ENCODE results near the gene SELENON.
"Not testable (repeated sequence)": the region's sequence is repeated elsewhere in the genome, so short reads cannot be mapped to it uniquely, and the experiment has no call there.

SELENON gene

DNA sequence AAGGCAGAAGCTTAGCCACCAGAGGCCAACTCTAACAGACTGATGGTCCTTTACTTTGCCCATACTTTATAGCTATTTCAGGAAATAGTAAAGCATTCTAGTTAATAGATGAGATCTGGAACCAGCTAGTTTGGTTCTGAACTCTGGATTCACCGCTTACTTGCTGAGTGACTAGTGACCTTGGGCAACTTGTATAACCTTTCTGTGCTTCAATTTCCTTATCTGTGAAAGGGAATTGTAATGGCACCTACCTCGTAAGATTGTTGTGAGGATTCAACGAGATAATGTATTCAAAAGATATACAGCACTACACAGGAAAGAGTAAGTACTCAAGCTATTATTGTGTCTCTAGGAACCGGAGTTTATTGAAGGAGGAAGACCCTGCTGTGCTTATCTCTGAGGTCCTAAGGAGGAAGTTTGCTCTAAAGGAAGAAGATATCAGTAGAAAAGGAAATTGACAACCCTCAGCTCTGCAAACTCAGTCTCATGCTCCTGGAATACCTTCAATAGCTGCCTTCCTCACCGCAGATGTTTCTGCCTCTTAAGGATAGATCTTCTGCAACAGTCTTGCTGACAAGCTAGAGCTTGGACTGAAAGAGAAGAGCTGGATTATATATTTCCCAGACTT is 31.7 kb downstream of the SELENON start:
- DNase-seq (ENCODE audit: low read depth) = no peak

DNA sequence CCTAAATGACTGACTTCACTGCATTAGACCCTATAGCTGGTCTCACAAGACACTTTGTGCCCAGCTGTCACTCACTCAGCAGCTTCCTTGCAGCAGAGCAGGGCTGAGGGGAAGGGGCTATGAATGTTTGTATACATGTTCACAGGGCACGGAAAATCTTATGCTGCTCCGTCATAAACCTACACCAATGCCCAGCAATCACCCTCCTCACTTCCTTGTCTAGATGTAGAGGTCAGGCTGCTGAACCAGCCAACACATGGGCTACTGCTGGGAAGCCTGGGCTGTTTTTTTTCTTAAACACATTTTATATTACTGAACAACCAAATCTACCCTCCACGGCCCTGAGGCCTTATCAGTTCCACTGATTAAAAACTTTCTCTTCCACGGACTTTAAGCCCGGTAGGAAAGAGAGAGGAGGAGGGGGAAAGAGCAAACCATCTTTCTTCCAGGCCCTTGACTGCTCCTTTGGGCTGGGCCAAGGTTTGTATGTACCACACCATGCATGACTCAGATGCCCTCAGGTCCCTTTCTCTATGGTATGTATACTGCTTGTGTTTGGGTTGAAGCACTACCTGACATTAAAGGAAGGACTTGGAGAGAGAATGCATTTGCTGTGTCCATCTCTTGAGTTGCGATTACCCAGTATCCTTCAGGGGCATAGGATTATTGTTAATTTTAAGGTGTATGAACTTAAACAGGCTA is 32.5 kb downstream of the SELENON start:
- no peak for DNase-seq (ENCODE audit: low read depth)

DNA sequence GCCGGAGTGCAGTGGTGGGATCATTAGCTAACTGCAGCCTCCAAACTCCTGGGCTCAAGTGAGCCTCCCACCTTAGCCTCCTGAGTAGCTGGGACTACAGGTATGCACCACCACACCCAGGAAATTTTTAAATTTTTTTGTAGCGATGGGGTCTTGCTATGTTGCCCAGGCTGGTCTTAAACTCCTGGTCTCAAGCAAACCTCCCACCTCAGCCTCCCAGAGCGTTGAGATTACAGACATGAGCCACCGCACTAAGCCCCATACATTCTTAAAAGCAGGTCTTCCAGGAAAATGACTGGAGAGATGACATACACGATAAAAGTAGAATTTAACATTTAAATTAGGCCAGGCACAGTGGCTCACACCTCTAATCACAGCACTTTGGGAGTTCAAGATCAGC is 33.2 kb downstream of the SELENON start:
- DNase-seq (ENCODE audit: low read depth) = no peak

DNA sequence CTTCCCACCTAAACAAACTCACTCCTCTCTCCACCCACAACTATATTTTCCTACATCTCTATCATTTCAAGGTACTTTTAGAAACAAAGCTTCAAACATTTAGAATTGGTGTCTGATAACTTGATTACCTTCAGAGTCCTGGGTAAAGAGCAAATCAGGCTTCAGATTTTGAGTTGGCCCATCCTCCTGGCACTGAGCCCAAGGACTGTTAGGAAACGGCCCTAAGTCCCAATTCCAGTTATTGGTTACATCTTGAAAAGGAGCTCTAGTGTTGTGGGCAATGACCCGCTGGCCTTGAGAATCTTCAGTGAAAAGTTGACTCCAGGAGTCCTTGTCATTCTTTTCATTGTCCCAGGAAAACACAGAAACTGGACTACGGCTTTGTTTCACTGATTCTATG is 34.9 kb downstream of the SELENON start:
- no peak for DNase-seq (ENCODE audit: low read depth)

DNA sequence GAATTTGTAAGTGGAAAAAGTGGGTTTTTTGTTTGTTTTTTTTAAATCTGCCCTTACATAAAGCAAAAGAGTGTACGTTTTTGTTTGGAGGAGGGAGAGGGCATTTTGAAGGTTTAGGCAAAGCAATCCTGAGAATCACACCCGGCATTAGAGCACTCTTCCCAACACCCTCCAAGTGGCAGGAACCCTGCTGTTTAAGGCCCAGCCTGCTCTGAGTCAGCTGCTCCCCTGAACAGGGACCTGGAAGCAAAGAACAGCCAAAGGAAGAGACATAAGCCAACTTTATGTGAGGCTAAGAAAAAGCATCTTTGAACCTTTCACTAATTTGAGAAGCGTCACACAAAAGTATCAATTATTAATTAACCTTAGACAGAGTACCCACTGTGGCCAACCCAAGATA is 36.7 kb downstream of the SELENON start:
- no peak for DNase-seq (ENCODE audit: low read depth)

DNA sequence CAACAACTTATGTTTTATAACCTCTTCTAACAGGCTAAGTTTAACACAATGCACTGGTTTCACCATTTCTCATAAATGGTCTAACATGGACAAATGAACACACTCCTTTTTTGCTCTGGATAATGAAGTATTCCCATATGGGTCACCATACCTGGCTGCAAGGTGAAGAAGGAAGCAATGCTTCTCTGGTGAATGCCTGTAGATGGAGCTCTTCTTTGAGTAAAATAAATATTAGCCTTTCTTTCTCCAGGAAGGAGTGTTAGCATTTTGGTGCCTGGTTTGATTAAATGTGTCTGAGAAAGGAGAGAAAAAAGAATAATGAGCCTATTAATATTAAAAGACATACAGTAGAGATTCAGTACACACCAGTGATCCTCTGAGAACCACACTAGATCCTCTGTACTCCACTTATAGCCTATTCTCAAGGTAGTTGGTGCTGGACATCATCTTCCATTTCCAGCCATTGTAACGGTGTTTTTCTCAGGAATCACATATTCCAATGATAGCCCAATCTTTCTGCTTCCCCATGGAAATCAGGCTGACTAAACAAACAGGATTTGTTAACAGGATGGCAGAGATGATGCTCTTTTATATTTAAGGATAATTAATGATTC is 37.4 kb downstream of the SELENON start:
- peak; percentile 24 for DNase-seq (ENCODE audit: low read depth)

DNA sequence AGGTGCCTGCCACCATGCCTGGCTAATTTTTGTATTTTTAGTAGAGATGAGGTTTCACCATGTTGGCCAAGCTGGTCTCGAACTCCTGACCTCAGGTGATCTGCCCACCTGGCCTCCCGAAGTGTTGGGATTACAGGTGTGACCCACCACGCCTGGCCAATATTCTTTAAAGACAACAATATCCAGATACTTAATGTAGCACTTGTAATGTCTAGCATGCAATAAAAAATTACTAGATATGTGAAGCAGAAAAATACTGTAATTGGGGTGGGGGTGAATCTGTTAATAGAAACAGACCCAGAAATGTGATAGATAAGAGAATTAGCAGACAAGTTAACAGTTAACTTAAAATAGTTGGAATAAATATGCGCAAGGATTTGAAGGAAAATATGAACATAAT is 39.8 kb downstream of the SELENON start:
- not testable (repeated sequence) for DNase-seq (ENCODE audit: low read depth)

DNA sequence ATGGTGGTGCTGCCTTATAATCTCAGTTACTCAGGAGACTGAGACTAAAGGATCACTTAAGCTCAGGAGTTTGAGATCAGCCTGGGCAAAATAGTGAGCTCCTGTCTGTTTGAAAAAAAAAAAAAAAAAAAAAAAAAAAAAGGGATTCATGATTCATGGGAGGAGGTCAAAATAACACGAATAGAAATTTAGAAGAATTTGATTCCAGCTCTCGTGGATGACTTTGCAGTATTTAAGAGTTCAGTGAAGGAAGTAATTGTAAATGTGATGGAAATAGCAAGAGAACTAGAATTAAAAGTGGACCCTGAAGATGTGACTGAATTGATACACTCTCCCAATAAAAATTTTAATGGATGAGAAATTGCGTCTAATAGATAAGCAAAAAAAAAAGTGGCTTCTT is 43.5 kb downstream of the SELENON start:
- no peak for DNase-seq (ENCODE audit: low read depth)

DNA sequence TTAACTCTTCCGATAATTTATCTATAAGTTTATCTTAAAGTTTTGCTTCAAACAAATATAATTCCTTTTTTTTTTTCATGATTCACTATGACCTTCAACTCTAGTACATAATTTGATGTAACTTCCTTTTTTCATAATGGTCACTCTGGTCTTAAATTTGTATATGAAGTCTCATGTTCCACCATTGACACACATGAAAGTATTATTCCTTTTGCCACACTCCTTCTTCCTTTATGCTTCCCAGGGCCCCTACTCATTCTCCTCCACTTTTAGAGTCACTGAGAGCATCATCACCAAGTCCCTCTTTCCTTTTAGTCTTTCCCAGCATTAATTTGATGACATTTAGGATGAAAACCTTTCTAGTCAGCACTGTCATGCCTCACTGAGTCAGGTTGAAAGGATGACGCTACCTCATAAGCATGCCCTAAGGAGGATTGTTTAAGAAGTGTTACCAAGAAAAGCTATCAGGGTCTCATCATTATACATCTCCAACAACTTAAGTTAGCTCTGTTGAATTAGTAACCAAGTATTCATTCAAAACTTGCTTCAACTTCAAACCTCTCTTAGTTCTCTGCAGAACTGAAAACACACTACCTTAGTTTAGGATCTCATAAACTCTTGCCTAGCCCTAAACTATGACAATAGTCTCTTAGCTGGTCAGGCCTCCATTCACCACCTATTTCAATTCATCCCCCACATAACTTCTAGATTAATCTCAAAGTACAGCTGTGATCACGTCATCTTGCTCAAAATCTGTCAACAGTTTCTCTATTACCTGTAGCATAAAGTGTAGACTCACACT is 44.7 kb downstream of the SELENON start:
- DNase-seq (ENCODE audit: low read depth) = no peak

DNA sequence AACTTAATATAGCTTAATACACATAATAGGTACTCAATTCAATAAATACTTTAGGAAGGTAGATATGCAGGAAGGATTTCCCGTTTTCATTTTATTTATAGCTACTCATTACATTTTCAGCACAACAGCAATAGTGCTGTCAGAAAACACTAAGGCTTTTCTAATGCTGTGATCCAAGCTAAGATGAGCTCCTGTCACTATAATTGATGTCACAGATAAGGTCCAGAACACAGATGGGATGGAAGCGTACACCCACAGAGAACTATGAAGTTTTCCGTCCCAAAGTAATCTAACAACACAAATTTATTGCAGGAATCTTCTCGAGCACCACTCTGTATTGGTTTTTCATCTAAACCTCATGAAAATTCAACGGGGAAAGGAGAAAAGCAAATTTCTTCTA is 45.7 kb downstream of the SELENON start:
- no peak for DNase-seq (ENCODE audit: low read depth)

DNA sequence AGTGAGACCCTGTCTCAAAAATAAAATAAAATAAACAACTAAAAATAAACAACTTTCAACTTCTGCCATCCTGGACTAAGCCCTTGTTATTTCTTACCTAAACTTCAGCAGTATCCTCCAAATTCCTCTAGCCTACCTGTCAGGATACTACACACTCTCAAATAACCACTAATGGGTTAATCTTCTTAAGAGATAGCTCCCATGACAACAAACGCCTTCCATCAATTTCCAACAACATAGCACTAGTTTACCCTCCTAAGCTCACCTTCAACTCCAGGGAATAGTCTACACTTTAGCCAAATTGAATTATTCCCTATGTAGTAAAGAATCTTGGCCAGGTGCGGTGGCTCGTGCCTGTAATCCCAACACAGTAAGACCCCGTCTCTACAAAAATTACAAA is 47.9 kb downstream of the SELENON start:
- no peak for DNase-seq (ENCODE audit: low read depth)

DNA sequence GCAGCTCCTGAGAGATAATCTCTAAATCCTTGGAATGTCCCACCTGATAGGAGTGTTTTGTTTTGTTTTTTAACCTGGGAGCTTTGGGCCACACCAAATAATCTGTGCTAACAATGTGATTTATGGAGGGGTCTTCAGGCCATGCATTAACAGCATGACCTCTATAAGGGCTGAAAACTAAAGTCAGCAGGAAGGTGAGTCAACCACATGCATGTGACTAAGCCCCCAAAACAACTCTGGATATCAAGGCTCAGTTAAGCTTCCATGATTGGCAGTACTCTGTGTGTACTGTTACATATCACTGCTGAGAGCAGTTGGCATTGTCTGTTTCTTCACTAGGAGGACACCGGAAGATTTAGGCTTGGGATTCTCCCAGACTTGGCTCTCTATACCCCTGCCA is 48.5 kb downstream of the SELENON start:
- DNase-seq (ENCODE audit: low read depth) = peak; percentile 64

DNA sequence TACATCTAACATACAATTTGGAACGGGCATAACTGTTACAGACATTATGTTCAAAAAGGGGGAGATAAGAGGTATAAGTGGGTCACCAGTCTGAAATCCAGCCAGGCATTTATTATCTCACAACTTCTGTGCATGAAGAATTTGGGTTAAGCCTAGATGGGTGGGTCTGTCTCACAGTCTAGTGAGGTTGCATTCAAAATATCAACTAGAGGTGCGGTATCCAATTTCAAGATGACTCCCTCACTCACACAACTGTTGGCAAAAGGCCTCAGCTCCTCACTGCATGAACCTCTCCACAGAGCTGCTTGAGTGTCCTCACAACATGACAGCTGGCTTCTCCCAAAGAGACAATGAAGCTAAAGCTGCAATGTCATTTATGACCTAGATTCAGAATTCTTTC is 54.6 kb downstream of the SELENON start:
- peak; percentile 10 for DNase-seq (ENCODE audit: low read depth)

DNA sequence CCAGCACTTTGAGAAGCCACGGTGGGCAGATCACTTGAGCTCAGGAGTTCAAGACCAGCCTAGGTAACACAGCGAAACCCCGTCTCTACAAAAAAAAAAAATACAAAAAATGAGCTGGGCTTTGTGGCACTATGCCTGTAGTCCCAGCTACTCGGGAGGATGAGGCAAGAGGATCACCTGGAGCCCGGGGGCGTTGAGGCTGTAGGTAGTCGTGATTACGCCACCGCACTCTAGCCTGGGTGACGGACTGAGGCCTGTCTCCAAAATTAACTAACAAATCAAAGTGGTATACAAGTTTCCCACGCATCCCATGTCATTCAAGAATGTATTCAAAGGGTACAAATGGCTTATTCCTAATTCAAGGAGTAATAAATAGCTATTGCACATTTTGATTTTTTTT is 56.9 kb downstream of the SELENON start:
- DNase-seq (ENCODE audit: low read depth) = no peak

DNA sequence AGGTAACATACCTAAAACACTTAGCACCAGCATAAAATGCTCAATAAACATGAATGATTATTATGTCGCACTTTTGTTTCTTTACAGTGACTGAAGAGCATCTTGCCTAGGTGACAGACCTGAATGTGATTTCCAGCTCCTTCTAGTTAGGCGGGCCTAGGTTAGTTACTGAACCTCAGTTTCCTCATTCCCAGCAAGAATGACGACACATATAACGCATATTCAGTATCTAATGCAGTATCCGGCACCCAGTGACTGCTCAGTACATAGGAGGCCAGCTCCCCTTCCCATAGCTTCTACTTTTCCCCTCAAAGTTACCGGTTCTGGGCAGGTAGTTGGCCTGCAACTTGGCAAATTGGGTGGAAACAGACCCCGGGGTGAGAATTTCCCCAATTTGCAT is 58.5 kb downstream of the SELENON start:
- no peak for DNase-seq (ENCODE audit: low read depth)

DNA sequence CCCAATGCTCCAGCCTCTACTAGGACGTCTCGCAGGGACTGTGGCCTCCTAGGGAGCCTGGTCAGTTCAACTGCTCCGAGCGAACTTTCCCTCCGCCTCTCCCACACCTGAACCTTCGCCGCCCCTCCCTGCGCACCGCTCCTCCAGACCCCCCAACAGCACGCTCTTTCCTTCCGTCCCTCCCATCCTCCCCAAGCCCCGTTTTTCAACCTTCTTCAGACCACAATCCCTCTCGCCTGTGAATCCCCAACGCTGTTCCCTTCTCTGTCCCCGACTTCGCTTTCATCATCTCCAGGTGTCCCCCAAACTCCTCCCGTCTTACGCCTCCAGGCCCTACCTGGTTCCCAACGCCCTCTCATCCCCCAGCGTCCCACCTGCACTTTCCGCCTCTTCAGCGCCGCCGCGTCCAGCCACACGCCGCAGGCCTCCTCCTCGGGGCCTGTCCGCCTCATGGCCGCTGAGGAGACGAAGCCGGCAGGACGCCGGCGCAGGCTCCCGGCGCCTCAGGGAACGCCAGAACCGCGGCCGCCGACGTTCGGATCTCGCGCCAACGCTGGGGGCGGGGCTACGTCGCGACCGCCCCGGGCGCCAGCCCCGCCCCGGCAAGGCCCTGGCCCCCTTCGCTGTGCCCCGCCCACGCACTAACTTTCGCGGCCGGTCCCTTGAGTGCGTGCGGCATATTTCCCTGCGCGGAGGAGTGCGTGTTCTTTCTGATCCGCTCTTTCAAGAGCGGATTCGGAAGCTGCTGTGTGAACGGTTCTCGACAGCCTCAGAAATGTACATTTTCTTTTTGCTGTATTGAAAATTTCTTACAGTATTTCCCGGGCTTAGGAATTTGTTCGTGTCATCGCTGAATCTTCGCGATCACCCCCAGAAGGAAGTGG is 59.2 kb downstream of the SELENON start, which contains the start of gene AUNIP:
AUNIP (minus strand) TSS at position 552 of the 884 bp plus-strand sequence; CDS start at position 452, 100 bp downstream.
- peak; percentile 84 for DNase-seq (ENCODE audit: low read depth)

DNA sequence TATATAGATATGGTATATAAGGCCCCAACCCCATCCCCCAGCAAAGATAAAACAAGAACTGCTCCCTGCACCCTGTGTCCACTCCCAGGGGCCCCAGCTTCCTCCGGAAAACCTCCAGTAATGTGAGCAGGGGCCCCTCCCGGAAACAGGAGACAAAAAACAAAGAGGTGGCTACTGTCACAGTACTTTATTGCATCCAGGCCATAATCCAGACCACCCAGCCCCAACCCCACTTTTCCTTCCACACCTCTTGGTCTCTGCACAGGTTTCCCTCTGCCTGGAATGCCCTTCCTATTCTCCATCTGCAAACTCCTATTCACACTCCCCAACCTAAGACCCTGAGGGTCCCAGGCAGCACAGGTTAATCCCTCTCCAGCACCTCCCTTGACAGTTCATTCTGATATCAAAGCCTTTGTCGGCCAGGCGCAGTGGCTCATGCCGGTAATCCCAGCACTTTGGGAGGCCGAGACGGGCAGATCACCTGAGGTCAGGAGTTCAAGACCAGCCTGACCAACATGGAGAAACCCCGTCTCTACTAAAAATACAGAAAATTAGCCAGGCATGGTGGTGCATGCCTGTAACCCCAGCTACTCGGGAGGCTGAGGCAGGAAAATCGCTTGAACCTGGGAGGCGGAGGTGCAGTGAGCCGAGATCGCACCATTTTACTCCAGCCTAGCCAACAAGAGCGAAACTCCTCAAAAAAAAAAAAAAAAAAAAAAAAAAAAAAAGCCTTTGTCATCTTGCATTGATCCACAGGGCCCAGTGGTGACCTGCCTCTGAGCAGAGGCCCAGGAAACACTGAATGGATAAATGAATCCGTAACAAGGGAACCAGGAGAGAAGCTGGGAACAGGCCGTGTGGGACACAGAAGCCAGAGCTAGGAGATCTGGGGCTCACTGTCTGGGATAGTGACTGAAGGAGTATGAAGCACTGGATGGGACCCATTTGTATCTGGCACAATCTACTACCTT is 61.6 kb downstream of the SELENON start:
- no peak for DNase-seq (ENCODE audit: low read depth)

DNA sequence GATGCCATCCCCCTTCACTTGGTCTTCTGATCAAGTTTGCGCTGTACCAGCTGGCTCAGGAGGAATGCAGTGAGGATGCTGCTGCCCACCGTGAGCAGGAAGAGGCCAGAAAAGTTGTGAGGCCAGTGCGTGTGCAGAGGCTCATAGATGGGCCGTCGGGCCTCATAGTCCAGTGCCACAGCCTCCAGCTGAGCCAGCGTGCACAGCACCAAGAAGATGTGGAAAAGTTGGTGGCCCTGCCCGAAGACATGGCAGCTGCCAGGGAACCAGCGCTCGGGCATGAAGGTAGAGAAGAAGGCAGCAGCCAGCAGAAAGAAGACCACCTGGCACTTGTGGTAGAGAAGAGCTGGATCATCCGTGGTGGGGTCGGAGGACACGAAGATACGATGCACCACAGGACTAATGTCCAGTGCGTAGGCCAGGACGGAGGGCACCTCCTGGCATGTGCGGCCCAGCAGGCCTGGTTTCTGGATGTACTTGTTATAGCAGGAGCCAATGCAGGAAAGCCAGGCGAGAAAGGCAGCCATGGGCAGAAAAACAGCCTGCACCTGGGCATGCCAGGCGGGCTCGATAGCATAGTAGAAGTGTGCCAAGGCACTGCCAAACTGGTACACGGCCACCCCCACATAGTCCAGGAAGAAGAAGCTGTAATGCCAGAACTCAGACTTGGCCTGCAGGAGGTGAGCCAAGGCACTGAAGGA is 62.9 kb downstream of the SELENON start:
- no peak for DNase-seq (ENCODE audit: low read depth)

DNA sequence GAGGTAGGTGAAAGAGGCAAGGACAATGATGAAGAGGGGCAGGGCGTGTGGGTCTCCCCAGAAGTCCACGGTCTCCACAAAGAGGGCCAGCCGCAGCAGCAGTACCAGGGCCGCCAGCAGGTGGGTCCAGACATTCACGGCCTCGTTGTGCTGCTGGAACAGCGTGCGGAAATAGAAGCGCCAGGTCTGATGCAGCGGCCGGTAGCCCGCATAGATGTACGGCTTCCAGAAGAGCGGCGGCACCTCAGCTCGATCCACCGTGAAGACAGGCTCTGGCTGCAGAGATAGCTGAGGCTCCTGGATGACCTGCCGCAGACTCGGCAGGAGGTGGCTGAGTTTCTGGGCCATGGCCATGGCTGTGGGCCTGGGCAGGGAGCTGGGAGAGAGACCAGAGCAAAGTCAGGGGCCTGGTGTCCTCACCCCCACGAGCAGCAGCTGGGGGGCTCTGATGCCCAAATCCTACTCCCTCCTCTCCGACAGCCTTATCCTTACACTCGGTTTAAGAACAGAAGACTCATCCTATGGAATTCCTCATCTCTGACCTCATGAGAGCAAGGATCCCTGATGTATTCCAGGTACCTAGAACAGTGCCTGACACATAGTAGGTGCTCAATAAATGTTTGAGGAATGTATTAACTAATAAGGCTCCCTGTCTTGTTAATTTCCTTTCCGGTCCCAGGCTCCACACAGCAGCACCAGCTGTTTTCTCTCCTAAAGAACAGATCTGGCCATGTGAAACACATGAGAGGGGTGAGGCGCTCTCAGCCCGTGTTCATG is 63.7 kb downstream of the SELENON start:
- no peak for DNase-seq (ENCODE audit: low read depth)
